ENCODE measurements around the gene CEP170B.

DNA sequence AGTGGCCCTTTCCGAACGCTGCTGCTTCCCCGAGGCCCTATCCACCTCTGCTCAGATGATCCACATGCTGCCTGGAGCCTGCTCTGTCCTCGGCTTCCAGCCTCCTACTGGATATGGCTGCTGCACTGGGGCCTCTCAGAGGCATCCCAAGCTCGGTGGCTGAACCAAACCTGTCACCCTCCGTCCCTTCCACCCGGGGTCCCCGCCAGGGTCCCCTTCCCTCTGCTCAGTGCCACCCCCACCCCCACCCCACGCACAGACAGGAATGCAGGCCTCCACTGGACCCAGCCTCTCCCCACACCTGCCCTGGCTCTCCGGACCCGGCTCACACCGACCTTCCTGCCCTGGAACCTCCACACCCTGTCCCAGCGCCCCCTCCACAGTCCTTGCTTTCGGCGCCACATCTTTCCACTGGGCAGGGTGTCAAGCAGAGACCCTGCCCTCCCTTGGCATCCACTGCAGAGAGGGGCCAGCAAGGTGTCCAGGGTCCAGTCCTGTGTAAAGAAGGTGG, 6.1 kb downstream of the CEP170B start:
- TF ChIP-seq POLR2AphosphoS5 (IDR thresholded peaks at IDR 0.05; ENCODE audit: low read depth, low read length) = no peak
- TF ChIP-seq POLR2A (IDR thresholded peaks at IDR 0.05; ENCODE audit: low read depth, low read length) = no peak
- no peak for TF ChIP-seq TAF1 (IDR thresholded peaks at IDR 0.05; ENCODE audit: borderline replicate concordance, low read depth, low read length)
